ENCODE measurements around the gene MICOS13. TPM values are rescaled to one million over a fixed set of nuclear protein-coding genes. Genes with fewer than 3 reads are reported as not detected.
A peak's percentile ranks its signal among the peaks of the same experiment; 100 is the strongest.

MICOS13 gene
- total and polyA plus RNA-seq, 10 donors, result 15.7 to 89.5 (median 38.0) TPM

GRCh38 chr19:5661483-5661882 lies 18.8 kb downstream of the MICOS13 start:
- Histone ChIP-seq H3K9me3 (no peaks in the 10 kb centered on the region), H3K27ac (no peak overlapping the region), H3K4me1 (no peaks in the 10 kb centered on the region), H3K36me3 (peaks cover 12 to 100% (median 100%) of the 10 kb centered on the region in 6 donors), H3K4me3 (no peak overlapping the region), H3K27me3 (replicated peaks in 1 of 7) (no peaks in the 10 kb centered on the region)
- 96 to 99% (median 98%) methylated on average over 42 of the region's 42 CpGs for WGBS, 5 donors
- peak; percentile 67 for DNase-seq
- TF ChIP-seq POLR2AphosphoS5 (IDR thresholded peaks at IDR 0.05) (peak; percentile 42 to 77 (median 53)), POLR2A (IDR thresholded peaks at IDR 0.05) (no peak)
- intact Hi-C loops (cut with DNase I; ENCODE audit: low total_unique reads), result no loop called here

GRCh38 chr19:5655412-5655811 lies 24.9 kb downstream of the MICOS13 start:
- Histone ChIP-seq H3K4me1 (peaks cover 0 to 4% (median 0%) of the 10 kb centered on the region in 6 donors), H3K36me3 (peaks cover 6 to 100% (median 100%) of the 10 kb centered on the region in 6 donors), H3K4me3 (no peak overlapping the region), H3K9me3 (no peaks in the 10 kb centered on the region), H3K27ac (peak overlapping the region in 1 of 8 donors; percentile 11), H3K27me3 (replicated peaks in 1 of 7) (no peaks in the 10 kb centered on the region)
- TF ChIP-seq POLR2AphosphoS5 (IDR thresholded peaks at IDR 0.05), result no peak
- TF ChIP-seq CTCF (IDR thresholded peaks at IDR 0.05 in 8 of 11, conservative IDR thresholded peaks at IDR 0.05 in 3 of 11), result no peak
- no peak for TF ChIP-seq POLR2A (IDR thresholded peaks at IDR 0.05)
- peak; percentile 29 for DNase-seq
- WGBS, 5 donors, result 73 to 85% (median 81%) methylated on average over 5 of the region's 5 CpGs
- intact Hi-C loops (cut with DNase I; ENCODE audit: low total_unique reads), result no loop called here

GRCh38 chr19:5654931-5655330 lies 25.4 kb downstream of the MICOS13 start:
- WGBS, 5 donors, result 82 to 92% (median 90%) methylated on average over 5 of the region's 5 CpGs
- intact Hi-C loops (cut with DNase I; ENCODE audit: low total_unique reads), result no loop called here

GRCh38 chr19:5652261-5652660 lies 28.1 kb downstream of the MICOS13 start:
- H3K27ac ChIP-seq, result no peak overlapping the region
- peak; percentile 17 for DNase-seq
- H3K4me1 ChIP-seq, result peaks cover 0 to 4% (median 0%) of the 10 kb centered on the region in 6 donors
- H3K4me3 ChIP-seq, result no peak overlapping the region
- no peaks in the 10 kb centered on the region for H3K9me3 ChIP-seq
- no peaks in the 10 kb centered on the region for H3K27me3 ChIP-seq (replicated peaks in 1 of 7)
- 87 to 95% (median 92%) methylated on average over 10 of the region's 10 CpGs for WGBS, 5 donors
- intact Hi-C loops (cut with DNase I; ENCODE audit: low total_unique reads), result no loop called here
- TF ChIP-seq POLR2A (IDR thresholded peaks at IDR 0.05) (no peak), POLR2AphosphoS5 (IDR thresholded peaks at IDR 0.05) (no peak), CTCF (IDR thresholded peaks at IDR 0.05 in 8 of 11, conservative IDR thresholded peaks at IDR 0.05 in 3 of 11) (no peak)
- H3K36me3 ChIP-seq, result peaks cover 3 to 94% (median 92%) of the 10 kb centered on the region in 6 donors

More at GRCh38 chr19:5654931-5655330, 25.4 kb downstream of the MICOS13 start:
- TF ChIP-seq CTCF (IDR thresholded peaks at IDR 0.05 in 8 of 11, conservative IDR thresholded peaks at IDR 0.05 in 3 of 11), result no peak
- no peak for TF ChIP-seq POLR2A (IDR thresholded peaks at IDR 0.05)
- TF ChIP-seq POLR2AphosphoS5 (IDR thresholded peaks at IDR 0.05), result no peak
- Histone ChIP-seq H3K27ac (peak overlapping the region in 1 of 8 donors; percentile 11), H3K4me3 (no peak overlapping the region), H3K27me3 (replicated peaks in 1 of 7) (no peaks in the 10 kb centered on the region), H3K36me3 (peaks cover 6 to 100% (median 100%) of the 10 kb centered on the region in 6 donors), H3K9me3 (no peaks in the 10 kb centered on the region), H3K4me1 (peaks cover 0 to 4% (median 0%) of the 10 kb centered on the region in 6 donors)
- peak; percentile 51 for DNase-seq
